AG10803 (cell line): ENCODE data around the gene SNAPC2.
"Not testable (repeated sequence)": the region's sequence is repeated elsewhere in the genome, so short reads cannot be mapped to it uniquely, and the experiment has no call there.

Source experiments
- DNase-seq: peaks from one replicate; pipeline ENCODE4 v3.0.0; 2010; ENCODE audit warnings: low read depth
- H3K4me3 ChIP-seq: 2 replicates; pipeline ENCODE4 v1.5.1; 2011; ENCODE audit warnings: mild to moderate bottlenecking, low read length, control low read depth
- CTCF ChIP-seq: conservative IDR thresholded peaks from 2 replicates; pipeline ENCODE4 v1.5.1; 2011; ENCODE audit warnings: mild to moderate bottlenecking, low read length, control low read depth, inconsistent platforms

The SNAPC2 gene

GRCh38 chr19:7928334-7928706 lies 8.2 kb downstream of the SNAPC2 start:
- DNase-seq: no peak
- no peak overlapping the region for H3K4me3 ChIP-seq
- no peak for TF ChIP-seq CTCF

GRCh38 chr19:7928741-7929701 lies 8.9 kb downstream of the SNAPC2 start:
- peak; percentile 89 for DNase-seq
- no peak overlapping the region for H3K4me3 ChIP-seq
- TF ChIP-seq CTCF: peak; percentile 42

- not testable (repeated sequence) for H3K4me3 ChIP-seq, DNase-seq
These were observed 9.9 kb downstream of the SNAPC2 start for GRCh38 chr19:7930030-7930429.

GRCh38 chr19:7930765-7931164 lies 10.6 kb downstream of the SNAPC2 start:
- no peak for DNase-seq
- no peak overlapping the region for H3K4me3 ChIP-seq
- TF ChIP-seq CTCF: no peak

GRCh38 chr19:7931221-7932061 lies 11.3 kb downstream of the SNAPC2 start:
- TF ChIP-seq CTCF: no peak
- no peak for DNase-seq
- H3K4me3 ChIP-seq: no peak overlapping the region

- no peak overlapping the region for H3K4me3 ChIP-seq
- no peak for DNase-seq
- TF ChIP-seq CTCF: no peak
These were observed 12.3 kb downstream of the SNAPC2 start for GRCh38 chr19:7932276-7932929.

- TF ChIP-seq CTCF: no peak
- no peak overlapping the region for H3K4me3 ChIP-seq
- DNase-seq: no peak
These were observed 12.8 kb downstream of the SNAPC2 start for GRCh38 chr19:7932930-7933300.
